NT2/D1 (cell line): ENCODE results near the gene HOXB3.

Experiments used
- SUZ12 ChIP-seq: IDR thresholded peaks from 2 replicates; pipeline ENCODE4 v1.6.1; 2011; ENCODE audit not compliant: insufficient read length, insufficient read depth; ENCODE audit errors: extremely low read depth
- YY1 ChIP-seq: IDR thresholded peaks from 2 replicates; pipeline ENCODE4 v1.6.1; 2011; ENCODE audit not compliant: insufficient read length, insufficient read depth
- ZNF274 ChIP-seq: IDR thresholded peaks from 2 replicates; pipeline ENCODE4 v1.6.1; 2011; ENCODE audit warnings: mild to moderate bottlenecking, low read depth, low read length

DNA sequence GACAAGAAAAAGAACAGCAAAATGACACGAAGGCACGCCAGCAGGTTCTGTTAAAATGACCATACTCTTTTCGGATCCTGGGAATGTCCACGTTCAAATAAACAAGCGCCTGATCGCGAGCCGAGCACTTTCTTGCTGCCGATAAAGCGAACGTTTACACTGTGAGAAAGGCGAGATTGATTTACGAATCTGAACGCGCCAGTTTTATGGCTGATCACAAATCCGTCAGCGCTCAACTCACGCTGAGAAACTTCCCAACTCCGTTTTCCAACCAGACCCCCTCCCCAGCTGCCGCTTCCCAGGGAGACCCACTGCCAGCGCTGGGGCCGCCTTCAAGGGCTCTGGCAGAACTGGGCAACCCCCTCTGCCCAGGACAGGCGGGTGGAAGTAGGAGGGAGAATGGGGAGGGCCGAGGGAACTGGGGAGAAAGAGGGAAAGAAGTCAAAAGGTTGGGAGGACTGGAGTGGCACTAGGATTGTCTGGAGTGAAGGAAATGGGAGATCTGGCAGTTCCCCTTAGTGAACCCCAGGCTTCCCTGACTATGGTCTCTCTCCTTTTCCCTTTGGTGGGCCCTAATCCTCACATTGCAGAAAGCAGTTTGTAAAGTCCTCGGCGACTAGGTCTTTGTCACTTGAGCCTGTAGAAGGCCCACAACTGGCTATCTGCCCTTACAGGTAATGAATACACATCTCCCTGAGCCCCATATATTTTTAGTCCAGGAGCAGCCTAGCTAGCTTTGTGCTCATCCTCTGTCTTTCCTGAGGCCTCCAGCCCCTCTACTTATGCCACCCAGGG is 18.8 kb downstream of the HOXB3 start:
- no peak for TF ChIP-seq YY1
- TF ChIP-seq ZNF274: no peak
- TF ChIP-seq SUZ12: peak; percentile 28
